HG03159 (cell line): ENCODE measurements around the gene USP40.

Source experiments
- ATAC-seq: cut with Tn5 transposase; IDR thresholded peaks from one replicate; pipeline ENCODE4 v1.9.1; 2021; ENCODE audit warnings: mild to moderate bottlenecking, moderate library complexity; ENCODE audit not compliant: unreplicated experiment

USP40 gene

DNA sequence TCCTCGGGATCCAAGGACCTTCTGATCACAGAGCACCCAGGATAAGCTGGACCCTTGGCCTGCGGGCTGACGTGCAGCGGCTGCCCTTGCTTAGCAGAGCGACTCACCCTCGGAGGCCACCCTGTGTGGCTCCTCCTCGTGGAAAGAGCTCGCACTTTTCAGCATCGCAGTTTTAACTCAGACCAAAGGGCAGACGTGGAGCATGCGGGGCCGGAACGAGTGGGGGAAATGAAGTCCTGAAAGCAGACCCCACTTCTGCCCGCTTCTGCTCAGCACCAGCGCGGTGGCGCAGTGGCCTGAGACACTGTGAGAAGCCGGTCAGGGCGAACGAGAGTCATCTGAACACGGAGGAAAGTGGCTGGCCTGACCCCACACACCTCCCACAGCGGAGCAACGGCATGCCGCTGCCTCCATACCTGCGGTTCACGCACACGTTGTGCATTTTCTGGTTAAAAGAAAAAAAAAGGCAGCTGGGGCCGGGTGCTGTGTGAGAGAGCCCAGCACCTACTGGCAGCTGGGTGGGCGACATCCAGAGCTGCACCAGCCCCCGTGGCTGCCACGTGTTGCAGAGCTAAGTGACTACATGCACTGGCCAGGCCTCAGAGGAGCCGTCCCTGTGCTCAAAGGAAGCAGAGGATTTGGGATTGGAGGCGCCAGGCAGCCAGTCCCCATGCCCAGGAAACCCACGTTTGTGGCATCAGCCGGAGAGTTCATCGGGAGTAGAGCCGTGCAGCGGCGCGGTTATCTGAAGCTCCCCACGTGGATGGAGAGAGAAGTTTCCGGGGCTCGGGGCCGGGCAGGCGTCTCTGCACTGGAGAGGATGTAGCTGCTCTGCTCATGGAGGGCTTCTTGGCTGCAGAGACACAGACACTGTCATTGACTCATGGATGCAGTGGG lies 89.7 kb downstream of the USP40 start:
- ATAC-seq: no peak

DNA sequence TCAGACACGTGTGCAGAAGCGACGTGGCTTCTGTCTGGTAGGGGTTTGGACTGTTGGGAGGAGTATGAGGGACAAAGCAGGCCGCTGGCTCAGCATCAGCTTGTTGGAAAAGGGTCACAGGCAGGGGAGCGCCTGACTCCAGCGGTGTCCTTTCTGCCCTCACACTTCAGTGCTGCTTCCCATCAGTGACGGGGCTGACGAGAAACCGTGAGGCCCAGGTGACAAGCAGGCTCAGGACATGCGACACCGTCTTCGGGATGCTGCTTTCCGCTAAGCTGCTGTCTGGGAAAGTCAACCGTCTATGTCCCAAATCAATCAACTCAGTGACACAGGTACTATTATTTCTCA lies 90.5 kb downstream of the USP40 start:
- ATAC-seq: no peak

DNA sequence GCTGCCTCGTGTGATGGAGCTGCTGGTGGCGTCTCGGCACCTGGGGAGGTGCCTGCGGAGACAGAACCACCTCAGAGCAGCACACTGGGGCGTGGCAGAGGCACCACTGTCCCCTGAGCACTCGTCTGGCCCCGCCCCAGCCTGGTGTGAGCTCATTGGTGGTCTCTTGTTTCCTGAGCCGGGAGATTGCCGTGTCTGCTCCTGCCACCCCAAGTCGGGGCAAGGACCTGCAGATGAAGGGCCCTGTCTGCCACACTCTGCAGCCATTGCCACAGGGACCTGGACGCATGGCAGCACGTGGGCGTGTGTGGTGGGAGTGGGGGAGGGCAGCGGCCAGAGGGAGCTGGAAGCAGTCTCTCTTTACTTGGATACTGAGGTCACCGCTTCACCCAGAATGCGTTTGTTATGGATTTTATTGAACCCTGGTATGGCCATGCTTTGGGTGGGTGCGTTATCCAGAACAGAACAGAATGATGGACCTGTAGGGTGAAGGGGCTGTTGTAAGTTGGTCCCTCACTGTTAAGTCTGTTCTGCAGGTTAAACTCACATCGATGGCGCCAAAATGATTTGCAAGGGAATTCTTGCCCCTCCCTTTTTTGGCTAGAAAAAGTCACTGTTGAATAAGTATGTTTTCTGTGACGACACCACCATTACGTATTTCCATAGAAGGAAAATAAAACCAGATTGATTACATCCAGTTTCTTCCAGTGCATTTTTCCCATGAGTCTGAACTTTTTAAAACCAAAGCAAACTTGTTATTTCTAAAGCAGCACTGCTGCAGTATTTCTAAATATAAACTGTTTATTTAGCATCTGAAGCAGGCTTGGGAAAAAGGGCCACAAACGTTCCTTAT lies 92.0 kb downstream of the USP40 start:
- no peak for ATAC-seq

DNA sequence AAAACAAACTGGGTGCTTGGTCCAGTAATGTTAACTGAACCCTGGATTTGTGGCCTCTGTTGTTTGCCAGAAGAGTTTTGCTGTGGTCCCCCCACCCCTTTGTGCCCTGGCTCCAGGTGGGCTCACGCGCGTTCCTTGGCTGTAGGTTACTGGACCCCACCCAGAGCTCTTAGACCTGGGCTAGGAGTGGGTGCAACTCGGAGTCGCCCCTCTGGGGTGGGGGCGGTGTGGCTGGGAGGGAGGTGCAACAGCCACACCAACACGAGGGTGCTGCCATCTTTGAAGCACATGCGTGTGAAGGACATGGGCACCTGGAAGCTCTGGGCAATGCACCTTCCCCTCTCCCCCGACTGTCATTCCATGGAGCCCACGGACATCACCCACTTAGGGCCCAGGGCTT lies 92.7 kb downstream of the USP40 start:
- no peak for ATAC-seq

DNA sequence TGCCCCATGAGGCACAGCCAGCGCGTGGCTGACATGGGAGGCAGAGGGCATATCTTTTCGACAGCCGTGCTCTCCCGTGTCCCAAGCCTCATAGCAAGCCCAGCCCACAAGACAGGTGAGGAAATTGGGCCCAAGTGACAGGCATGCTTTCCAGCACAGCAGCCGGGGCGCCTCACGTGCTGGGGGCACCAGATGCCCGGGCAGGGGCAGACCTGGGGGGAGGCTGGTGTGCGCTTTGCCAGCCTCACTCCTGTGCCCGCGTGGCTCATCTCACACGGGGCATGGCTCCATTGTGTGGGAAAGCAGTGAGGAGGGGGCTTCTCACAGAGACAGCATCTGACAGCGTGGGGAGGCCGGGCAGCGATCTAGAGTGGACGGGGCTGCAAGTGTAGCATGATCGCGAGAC lies 93.2 kb downstream of the USP40 start:
- ATAC-seq: no peak

DNA sequence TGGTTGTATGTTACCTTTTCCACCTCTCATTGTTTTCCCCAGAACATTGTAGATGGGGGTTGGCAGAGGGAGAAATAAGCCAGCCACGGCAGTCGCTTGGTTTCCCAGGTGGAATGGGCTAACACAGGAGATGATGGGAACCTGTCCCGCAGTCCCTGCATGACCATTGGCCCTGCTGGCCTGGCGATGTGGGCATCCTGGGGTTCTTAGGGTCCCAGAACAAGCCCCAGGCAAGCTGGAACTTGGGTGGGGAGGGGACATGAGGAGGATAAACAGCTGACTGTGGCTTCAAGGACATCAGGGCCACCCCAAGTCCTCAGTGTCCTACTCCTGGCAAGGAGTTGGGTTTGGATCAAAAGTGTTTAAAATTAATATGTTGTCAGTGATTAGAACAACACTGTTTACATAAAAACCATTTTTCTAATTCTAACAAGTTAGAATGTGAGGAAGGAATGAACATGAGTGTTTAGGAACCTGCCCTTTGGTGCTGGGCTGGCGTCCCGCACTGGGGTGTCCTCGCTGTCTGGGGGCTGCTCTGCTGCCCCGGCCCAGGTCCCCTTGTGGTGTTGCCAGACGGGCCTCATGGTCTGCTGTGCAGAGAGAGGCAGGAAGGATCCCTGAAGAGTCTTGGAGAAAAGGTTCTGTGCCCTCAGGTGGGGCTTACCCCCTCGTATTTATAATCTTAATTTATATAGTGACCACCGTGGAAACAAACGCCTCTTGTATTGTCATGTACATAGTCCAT lies 95.1 kb downstream of the USP40 start:
- ATAC-seq: no peak

DNA sequence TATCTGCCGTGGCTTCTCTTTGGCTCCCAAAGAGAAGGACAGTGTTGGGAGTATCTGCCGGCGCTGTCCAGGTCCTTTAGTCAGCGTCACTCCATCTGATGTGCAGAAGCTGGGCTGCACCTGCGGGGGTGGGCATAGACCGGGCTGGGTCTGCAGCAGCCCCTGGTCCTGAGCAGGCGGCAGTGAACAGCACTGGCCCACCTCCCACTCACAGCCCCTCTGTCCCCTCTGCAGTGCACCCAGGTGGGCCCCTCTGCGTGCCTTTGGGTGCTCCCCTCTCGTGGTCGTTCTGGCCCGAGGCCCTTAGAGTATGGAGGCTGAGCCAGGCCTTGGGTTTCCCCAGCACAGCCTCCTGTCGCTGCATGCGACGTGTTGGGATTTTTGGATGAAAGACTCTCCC lies 95.7 kb downstream of the USP40 start:
- no peak for ATAC-seq

DNA sequence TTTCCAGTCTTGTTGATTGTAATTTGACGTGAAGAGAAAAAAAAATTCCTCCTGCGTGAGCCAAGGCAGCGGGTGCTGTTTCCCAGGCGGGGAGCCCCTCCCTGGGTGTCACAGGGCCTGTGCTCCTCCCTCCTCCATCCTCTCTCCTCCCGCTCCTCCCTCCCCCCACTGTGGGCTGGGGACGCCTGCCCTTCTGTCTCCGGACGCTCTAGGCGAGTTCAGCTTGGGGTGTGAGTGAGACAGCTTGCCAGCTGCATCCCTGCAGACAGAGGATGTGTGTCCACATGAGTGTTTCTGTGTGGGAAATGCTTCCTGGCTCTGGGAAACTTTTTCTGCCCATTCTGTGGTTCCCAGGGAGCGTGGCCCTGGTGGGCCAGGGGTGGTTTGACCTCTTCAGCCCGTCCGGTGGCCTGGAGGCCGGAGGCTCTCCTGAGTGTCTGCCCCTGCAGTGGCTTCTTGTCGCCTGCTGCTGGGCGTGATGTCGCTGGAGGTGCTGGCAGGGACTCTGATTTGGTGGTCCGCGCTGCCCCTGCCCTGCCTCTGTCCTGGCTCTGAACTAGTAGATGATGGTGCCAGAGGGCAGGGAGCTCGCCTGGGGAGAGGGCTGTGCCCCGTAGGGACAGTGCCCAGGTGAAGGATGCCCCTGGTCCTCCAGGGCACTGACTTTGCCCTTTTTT lies 96.4 kb downstream of the USP40 start:
- no peak for ATAC-seq

DNA sequence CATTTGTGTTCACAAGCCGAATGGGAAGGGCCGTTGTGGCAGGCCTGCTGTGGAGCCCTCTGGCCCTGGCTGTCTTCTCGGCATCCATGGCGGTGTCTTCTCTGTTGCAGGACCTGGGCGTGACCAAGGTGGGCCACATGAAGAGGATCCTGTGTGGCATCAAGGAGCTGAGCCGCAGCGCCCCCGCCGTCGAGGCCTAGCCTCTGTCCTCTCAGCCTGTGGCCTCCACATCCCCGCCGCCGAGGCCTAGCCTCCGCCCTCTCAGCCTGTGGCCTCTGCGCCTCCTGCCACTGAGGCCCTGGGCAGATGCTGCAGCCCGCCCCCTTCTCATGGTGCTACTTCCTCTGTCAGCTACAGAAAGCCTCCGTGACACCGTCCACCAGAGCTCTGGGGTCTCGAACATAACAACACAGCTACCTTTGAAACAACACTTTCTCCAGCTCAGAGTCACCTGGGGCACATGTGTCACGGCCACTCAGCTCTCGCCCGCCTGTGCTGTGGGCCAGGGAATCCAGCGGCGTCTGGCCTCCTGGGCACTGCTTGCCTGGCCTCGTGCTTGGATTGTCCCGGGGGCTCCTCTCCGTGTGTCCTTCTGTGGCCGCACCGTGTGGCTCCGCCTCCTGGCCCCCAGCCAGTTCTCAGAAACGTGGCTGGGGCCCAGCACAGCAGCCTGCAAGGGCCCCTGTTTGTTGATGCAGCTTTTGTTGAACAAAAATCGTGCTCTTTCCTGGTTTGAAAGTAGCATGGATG lies 97.1 kb downstream of the USP40 start:
- no peak for ATAC-seq

DNA sequence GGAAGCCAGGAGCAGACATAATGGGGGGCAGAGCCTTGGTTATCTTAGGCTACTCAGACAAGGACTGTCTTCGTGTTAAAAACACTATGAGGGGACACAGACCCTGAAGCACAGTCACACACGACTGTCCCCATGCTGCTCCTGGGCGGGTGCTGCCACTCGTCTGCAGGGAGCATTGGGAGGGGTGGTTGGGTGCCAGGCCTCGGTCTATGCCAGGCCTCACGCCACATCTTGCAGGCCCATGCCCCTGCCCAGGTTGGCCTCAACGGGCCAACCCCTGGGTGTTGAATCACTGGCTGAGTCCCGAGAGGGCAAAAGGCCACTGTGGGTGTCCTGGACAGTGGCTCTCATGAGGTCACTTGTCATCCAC lies 97.9 kb downstream of the USP40 start:
- ATAC-seq: no peak

DNA sequence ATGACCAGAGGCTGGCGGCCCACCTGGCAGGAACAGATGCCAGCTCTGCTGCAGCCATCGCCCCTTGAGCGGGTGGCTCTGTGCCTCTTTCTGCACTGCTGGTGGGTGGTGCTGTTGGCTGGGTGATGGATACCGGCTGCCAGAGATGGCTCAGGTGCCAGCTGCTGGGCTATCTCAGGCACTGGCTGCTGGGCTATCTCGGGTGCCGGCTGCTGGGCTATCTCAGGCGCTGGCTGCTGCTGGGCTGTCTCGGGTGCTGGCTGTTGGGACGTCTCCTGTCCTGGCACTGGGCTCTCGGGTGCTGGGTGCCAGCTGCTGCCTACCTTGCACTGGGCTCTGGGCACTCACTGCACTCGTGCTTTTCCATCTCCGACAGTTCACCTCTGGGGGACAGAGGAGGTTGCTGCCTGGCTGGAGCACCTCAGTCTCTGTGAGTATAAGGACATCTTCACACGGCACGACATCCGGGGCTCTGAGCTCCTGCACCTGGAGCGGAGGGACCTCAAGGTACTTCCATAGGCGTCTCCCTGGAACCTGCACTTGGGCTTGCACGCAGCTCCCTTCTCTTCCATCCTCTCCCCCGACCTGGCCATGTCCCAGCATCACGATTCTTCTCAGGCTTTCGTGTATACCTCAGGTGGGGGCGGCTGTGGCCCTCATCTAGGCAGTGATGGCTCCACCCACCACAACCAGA lies 98.4 kb downstream of the USP40 start:
- ATAC-seq: no peak

DNA sequence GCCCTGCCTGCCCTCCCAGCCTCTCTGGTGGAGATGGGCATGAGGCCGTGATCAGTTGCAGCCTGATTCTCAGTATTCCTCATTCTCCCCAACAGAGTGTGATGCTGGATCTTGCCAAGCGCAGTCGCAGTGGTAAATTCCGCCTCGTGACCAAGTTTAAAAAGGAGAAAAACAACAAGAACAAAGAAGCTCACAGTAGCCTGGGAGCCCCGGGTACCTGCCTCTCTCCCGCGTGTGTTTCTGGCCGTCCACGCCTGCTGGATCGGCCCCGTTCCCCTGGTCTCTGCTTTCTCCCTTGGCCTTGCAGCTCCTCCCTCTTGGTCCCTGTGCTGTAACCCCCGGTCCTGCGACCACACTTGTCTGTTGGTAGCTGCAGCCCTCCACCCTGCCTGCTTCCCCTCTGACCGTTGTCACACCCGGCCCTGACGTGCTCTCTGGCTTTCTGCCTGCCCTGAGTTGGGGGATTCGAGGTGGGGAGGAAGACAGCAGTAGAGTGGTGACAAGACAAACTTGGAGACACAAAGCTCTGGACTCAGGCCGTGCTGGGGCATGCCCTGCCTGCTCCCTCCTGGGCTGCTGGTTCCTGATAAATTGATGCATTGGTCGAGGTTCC lies 99.5 kb downstream of the USP40 start:
- ATAC-seq: no peak

DNA sequence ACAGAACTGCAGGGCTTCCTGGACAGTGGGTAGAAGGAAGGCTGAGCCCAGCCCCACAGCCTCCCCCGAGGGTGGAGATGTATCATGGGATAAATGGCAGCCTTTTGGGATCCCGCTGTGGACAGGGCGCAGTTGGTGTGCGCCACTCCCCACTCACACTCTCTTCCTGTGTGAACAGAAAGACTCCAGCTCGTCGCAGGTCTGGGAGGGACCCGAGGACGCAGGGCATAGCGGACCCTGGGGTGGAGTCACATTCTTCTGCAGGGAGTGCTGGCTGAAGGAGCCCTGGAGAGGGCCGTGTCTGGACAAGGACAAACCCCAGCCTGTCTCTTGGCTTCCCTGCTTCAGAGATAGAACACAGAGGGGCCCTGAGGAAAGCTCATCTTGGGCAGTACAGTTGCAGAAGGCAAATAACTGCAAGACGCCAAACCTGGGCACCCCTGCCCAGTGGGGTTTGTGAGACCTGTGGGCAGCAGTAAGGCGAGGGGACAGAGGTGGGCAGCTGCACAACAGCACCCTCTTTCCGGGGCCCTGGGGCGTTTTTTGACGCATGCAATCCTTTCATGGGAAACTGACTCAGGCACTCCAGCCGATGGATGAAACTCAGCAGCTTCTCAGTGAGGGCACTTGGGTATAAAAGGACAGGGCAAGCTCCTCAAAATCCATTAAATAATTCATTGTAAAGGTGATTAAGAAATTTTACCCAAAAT lies 101.9 kb downstream of the USP40 start:
- no peak for ATAC-seq

DNA sequence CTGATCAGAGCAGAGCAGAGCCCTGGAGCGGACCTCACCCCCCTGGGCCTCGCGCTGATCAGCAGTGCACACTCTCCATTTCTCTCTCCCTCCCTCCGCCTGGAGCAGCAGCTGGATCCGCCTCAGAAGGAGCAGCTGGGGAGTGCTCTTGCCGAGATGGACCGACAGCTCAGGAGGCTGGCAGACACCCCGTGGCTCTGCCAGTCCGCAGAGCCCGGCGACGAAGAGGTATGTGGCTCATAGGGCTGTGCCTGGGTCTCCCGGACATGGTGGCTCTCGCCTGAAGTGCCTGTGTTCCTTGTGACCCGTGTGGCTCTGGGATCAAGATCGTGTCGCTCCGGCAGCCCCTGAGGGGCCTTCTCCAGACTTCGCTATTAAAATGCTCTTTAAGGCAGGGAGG lies 102.5 kb downstream of the USP40 start:
- ATAC-seq: no peak

DNA sequence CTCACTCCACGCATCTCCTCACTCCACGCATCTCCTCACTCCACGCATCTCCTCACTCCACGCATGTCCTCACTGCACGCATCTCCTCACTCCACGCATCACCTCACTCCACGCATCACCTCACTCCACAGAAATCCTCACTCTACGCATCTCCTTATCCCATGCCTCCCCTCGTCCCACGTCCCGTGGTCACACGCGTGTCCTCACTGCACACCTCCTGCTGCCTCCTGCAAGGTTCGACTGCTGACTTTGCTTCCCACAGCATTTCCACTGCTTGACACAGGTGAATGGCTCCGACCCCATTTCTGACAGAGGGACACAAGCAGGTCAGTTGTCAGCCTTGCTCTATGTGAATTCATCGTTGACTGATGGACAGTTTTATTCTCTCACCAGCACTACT lies 103.0 kb downstream of the USP40 start:
- ATAC-seq: no peak

DNA sequence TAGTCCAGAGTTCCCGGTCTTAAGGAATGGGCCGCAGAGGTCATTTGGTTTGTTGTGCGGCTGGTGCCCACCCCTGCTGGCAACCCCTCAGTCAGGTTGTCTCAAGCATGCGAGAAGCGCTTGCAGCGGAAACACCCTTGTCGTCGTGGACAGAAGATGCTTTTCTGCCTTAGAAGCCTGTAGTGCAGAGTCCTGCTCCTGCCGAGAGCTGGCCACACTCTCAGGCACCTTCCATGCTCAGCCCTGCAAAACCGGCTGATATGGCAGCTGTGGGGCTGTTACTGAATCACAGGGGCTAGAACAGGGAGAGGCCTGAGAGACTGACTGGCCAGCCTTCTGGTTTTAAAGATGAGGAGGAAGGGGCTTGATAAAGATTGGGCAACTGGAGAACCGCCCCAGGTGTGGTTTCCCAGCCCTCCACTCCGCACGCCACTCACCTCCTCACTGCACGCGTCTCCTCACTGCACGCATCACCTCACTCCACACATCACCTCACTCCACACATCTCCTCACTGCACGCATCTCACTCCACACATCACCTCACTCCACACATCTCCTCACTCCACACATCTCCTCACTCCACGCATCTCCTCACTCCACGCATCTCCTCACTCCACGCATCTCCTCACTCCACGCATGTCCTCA lies 103.6 kb downstream of the USP40 start:
- ATAC-seq: no peak

DNA sequence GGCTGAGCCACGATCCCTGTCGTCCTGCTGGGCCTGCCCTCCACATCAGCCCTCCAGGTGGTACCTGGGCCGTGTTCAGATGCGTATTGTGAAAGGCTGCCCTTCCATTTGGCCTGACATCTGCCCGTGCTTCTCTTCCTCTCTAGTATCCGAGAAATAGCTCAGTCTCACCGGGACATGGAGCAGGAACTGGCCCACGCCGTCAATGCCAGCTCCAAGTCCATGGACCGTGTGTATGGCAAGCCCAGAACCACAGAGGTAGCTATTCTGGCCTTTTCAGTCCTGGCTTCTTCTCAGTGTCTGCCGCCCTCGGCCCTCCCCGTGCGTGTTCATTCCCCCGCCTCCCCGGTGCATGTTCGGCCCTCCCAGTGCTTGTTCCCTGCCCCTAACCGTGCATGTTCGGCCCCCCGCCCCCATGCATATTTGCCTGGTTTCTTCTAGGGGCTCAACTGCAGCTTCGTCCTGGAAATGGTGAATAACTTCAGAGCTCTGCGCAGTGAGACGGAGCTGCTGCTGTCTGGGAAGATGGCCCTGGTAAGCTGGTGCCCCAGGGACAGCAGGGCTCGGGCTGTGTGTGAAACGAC lies 104.3 kb downstream of the USP40 start:
- ATAC-seq: no peak

DNA sequence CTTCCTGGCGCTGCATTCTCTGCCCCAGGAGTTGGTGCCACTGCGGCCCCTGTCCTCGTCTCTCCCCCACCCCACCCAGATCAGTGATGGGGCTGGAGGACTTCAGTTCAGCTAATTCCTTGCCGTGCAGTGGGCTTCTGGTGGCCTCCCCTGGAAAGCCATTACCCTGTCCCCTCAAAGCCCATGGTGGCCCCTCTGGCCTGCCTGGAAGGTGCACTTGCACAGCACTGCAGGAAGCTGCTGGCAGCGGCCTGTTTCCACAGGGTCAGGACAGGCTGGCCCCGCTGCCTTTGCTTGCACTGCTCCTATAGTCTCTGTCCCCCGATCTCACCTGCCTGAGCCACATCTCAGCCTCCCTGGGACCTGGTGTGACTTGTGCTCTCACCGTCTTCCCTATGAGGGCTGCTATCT lies 105.1 kb downstream of the USP40 start:
- no peak for ATAC-seq
